Retinal pigment epithelial cell (primary cell): ENCODE results near the gene GVQW3.

ENCODE experiments used
- DNase-seq: peaks from one replicate; pipeline ENCODE4 v3.0.0-alpha.2; 2010; ENCODE audit warnings: low read depth
- H3K4me3 ChIP-seq: 2 replicates; pipeline ENCODE4 v1.5.1; 2011; ENCODE audit warnings: mild to moderate bottlenecking, low read length, control low read depth, moderate library complexity
- CTCF ChIP-seq: conservative IDR thresholded peaks from 2 replicates; pipeline ENCODE4 v1.5.1; 2011; ENCODE audit warnings: low read depth, low read length, control low read depth, inconsistent platforms

GVQW3 gene

DNA sequence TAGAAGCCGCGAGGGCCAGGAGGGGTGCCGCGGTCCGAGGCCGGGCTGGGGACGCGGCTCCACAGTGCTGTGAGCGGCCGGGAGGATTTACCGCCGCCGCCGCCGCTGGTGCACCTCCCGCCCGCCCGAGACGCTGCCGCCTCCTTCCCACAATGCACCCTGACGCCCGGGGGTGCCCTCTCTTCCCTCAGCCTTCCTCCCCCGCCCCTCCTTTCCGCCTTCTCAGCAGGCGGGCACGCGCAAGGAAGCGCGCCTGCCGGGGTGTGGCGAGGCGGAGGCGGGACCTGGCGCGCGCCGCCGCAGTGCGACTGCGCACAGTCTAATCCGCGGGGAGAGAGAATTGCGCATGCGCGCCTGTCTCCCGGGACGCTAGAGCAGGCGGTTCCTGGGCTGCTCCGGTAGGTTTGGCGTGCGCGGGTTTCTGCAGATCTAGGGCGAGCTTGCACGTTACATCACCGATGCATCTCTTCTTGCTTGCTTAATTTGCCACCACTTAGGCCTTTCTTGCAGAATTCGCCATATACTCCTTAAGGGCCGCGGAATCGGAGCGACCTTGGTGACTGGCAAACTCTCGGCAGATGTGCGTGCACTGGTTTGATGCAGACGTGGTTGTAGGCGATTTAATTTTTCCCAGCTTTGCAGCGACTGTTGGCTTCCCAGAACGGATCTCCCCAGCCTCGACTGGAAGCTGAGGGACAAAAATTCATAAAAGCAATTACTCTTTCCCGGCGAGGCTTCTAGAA lies at the start of gene GVQW3, which contains the start of gene THAP12:
GVQW3 (plus strand) TSS at position 347 of the 743 bp plus-strand sequence. CDS start 506 bp downstream, outside the sequence.
THAP12 (minus strand) TSS at position 156 of the 743 bp plus-strand sequence. CDS start 296 bp downstream, outside the sequence.
- H3K4me3 ChIP-seq: peak within 1 kb of the TSS; percentile 79
- TF ChIP-seq CTCF: no peak
- DNase-seq: peak; percentile 89

DNA sequence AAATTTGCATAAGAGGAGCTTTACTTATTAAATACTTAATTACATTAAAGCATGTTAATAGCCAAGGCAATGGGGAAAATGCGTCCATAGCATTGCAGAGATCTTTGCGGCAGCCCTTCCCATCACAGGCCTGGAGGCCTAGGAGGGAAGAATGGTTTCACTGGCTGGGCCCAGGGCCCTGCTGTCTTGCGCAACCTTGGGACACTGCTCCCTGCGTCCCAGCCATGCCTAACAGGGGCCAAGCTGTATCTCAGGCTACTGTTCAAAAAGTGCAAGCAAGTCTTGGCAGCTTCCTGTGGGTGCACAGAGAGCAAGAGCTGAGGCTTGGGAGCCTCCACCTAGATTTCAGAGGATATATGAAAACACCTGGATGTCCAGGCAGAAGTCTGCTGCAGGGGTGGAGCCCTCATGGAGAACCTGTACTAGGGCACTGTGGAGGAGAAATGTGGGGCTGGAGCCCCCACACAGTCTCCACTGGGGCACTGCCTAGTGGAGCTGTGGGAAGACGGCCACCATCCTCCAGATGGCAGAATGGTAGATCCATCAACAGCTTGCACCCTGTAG lies 46.2 kb upstream of the GVQW3 start:
- TF ChIP-seq CTCF: no peak
- no peak overlapping the region for H3K4me3 ChIP-seq

GRCh38 chr11:76335842-76336241 lies 45.3 kb upstream of the GVQW3 start:
- H3K4me3 ChIP-seq: no peak overlapping the region
- no peak for DNase-seq
- no peak for TF ChIP-seq CTCF

More for the DNA sequence above, 46.2 kb upstream of the GVQW3 start:
- DNase-seq: no peak

DNA sequence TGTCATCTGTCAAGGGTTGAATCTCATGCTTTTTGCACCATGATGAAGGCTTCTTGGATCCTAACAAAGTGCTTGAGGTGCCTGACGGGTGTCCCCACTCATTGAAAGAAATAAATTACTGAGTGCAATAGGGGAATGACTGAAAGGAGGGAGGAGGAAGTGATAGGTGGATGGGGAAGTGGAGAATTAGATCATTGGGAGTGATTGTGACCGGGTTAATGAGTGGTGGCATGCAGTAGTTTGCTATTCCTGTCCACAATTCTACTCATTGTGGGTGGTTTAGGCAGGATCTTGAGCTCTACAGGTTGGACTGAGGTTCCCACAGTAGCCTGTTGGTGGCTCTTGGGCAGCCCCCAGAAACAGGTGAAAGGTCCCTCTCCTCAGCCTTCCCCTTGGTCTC lies 44.5 kb upstream of the GVQW3 start:
- TF ChIP-seq CTCF: no peak
- no peak for DNase-seq
- no peak overlapping the region for H3K4me3 ChIP-seq

GRCh38 chr11:76337469-76337868 lies 43.7 kb upstream of the GVQW3 start:
- TF ChIP-seq CTCF: no peak
- no peak for DNase-seq
- H3K4me3 ChIP-seq: no peak overlapping the region

- TF ChIP-seq CTCF: no peak
- no peak overlapping the region for H3K4me3 ChIP-seq
- DNase-seq: no peak
These were observed 43.2 kb upstream of the GVQW3 start for GRCh38 chr11:76337923-76338322.

- no peak for TF ChIP-seq CTCF
- DNase-seq: no peak
- no peak overlapping the region for H3K4me3 ChIP-seq
These were observed 41.9 kb upstream of the GVQW3 start for GRCh38 chr11:76339221-76339620.
